Left ventricle myocardium superior (tissue), 1 donor: ENCODE results near the gene SULT2A1. TPM values are rescaled to one million over a fixed set of nuclear protein-coding genes. Genes with fewer than 3 reads are reported as not detected.
"Not testable (repeated sequence)": the region's sequence is repeated elsewhere in the genome, so short reads cannot be mapped to it uniquely, and the experiment has no call there.

Experiments used
- ATAC-seq: fragments of 200-7000 bp; cut with Tn5 transposase; one replicate; pipeline ENCODE4 v1.9.1; 2020; ENCODE audit warnings: mild to moderate bottlenecking, moderate library complexity
- DNase-seq: peaks from one replicate; pipeline ENCODE4 v3.0.0-alpha.2; 2020
- intact Hi-C: fragments of 100-400 bp; cut with micrococcal nuclease; formaldehyde crosslinking; loops from one replicate; pipeline ENCODE4 v1.11.0; 2022
- total RNA-seq: library from RNA; stranded (reverse); fragmentation: NEBNext Ultra II Directional; extraction: Animal tissue kit (Norgen Biotek cat#: 25700); gene quantifications from one replicate; pipeline ENCODE4 v1.2.1, GENCODE V29; 2021
- donor health status: DM: no; HTN: yes; CAD: no; lungs with severe emphysema.

SULT2A1 gene
- total RNA-seq, 1 donor from 2014 or later = not detected

- peak; percentile 90 for DNase-seq
- peak; percentile 97 for ATAC-seq
- intact Hi-C loops = no loop called here
These were observed 22.6 kb downstream of the SULT2A1 start for GRCh38 chr19:47863514-47863936.

- ATAC-seq = no peak
- intact Hi-C loops = no loop called here
- no peak for DNase-seq
These were observed 24.5 kb downstream of the SULT2A1 start for GRCh38 chr19:47861630-47862029.

- no peak for ATAC-seq
These were observed 25.4 kb downstream of the SULT2A1 start for GRCh38 chr19:47860602-47861297.

GRCh38 chr19:47859838-47860237, 26.3 kb downstream of the SULT2A1 start:
- intact Hi-C loops, ATAC-seq, DNase-seq: not testable (repeated sequence)

More at GRCh38 chr19:47860602-47861297, 25.4 kb downstream of the SULT2A1 start:
- intact Hi-C loops = no loop called here
- DNase-seq = no peak

- intact Hi-C loops, ATAC-seq, DNase-seq: not testable (repeated sequence)
These were observed 27.3 kb downstream of the SULT2A1 start, which contains the start of gene TPRX2 for GRCh38 chr19:47858646-47859285. TSS of gene TPRX2 (plus strand) at chr19:47859235. CDS start at chr19:47859247, 12 bp downstream.

- ATAC-seq, DNase-seq, intact Hi-C loops: not testable (repeated sequence)
These were observed 27.9 kb downstream of the SULT2A1 start for GRCh38 chr19:47858231-47858630.

- DNase-seq = no peak
- intact Hi-C loops = no loop called here
- ATAC-seq = no peak
These were observed 31.7 kb downstream of the SULT2A1 start for GRCh38 chr19:47854459-47854858.

- ATAC-seq = no peak
- no peak for DNase-seq
- intact Hi-C loops = no loop called here
These were observed 33.1 kb downstream of the SULT2A1 start for GRCh38 chr19:47853003-47853402.

- intact Hi-C loops = no loop called here
These were observed 37.2 kb downstream of the SULT2A1 start for GRCh38 chr19:47848823-47849473.

GRCh38 chr19:47848425-47848822, 37.7 kb downstream of the SULT2A1 start:
- intact Hi-C loops = no loop called here
- ATAC-seq (no peak), DNase-seq (no peak)

More at GRCh38 chr19:47848823-47849473, 37.2 kb downstream of the SULT2A1 start:
- ATAC-seq (no peak), DNase-seq (peak; percentile 38)

GRCh38 chr19:47842941-47843340, 43.2 kb downstream of the SULT2A1 start:
- no peak for ATAC-seq
- DNase-seq = no peak
- intact Hi-C loops = no loop called here

- intact Hi-C loops = no loop called here
- DNase-seq (no peak), ATAC-seq (no peak)
These were observed 46.2 kb downstream of the SULT2A1 start for GRCh38 chr19:47839913-47840312.

GRCh38 chr19:47839411-47839810, 46.7 kb downstream of the SULT2A1 start:
- DNase-seq = no peak
- intact Hi-C loops = no loop called here
- no peak for ATAC-seq

- intact Hi-C loops = no loop called here
- no peak for DNase-seq
- ATAC-seq = no peak
These were observed 50.1 kb downstream of the SULT2A1 start for GRCh38 chr19:47836038-47836437.

GRCh38 chr19:47832723-47833122, 53.4 kb downstream of the SULT2A1 start:
- intact Hi-C loops = no loop called here
- ATAC-seq = no peak
- no peak for DNase-seq

- intact Hi-C loops = no loop called here
- DNase-seq = no peak
These were observed 59.3 kb downstream of the SULT2A1 start for GRCh38 chr19:47826800-47827199.

GRCh38 chr19:47824396-47824795, 61.7 kb downstream of the SULT2A1 start:
- DNase-seq (no peak), ATAC-seq (no peak)
- intact Hi-C loops = no loop called here

More at GRCh38 chr19:47826800-47827199, 59.3 kb downstream of the SULT2A1 start:
- ATAC-seq = no peak

- intact Hi-C loops = no loop called here
- no peak for ATAC-seq
- no peak for DNase-seq
These were observed 64.6 kb downstream of the SULT2A1 start, which contains the start of gene CRX for GRCh38 chr19:47821460-47822020. TSS of gene CRX (plus strand) at chr19:47821937. CDS start at chr19:47834444, 12,507 bp downstream.
